SK-N-SH treated with all-trans-retinoic acid at 6 μM for 48 hours (cell line): ENCODE results near the gene MERTK.
"Not testable (repeated sequence)": the region's sequence is repeated elsewhere in the genome, so short reads cannot be mapped to it uniquely, and the experiment has no call there.

Experiments used
- ATAC-seq: fragments of 200-7000 bp; cut with Tn5 transposase; 3 replicates; pipeline ENCODE4 v1.9.1; 2020; ENCODE audit warnings: mild to moderate bottlenecking, moderate library complexity
- ARNTL ChIP-seq: fragments of 450-650 bp; formaldehyde crosslinking; IDR thresholded peaks from 2 replicates; pipeline ENCODE4 v1.5.0; 2020; ENCODE audit warnings: low read depth, mild to moderate bottlenecking, moderate library complexity, borderline replicate concordance
- BACH2 ChIP-seq: fragments of 250-450 bp; sonication (Bioruptor Pico); IDR thresholded peaks from 2 replicates; pipeline ENCODE4 v1.9.0; 2021; ENCODE audit warnings: mild to moderate bottlenecking, borderline replicate concordance
- CSDC2 ChIP-seq: fragments of 250-450 bp; sonication (Bioruptor Pico); IDR thresholded peaks from 2 replicates; pipeline ENCODE4 v1.5.0; 2020; ENCODE audit warnings: mild to moderate bottlenecking, moderate library complexity
- CSRNP3 ChIP-seq: fragments of 250-450 bp; sonication (Bioruptor Pico); IDR thresholded peaks from 2 replicates; pipeline ENCODE4 v1.5.1; 2021; ENCODE audit warnings: mild to moderate bottlenecking, moderate library complexity
- ISL1 ChIP-seq: fragments of 250-450 bp; sonication (Bioruptor Pico); IDR thresholded peaks from 2 replicates; pipeline ENCODE4 v2.1.2; 2022; ENCODE audit warnings: mild to moderate bottlenecking, moderate library complexity
- OSR1 ChIP-seq: fragments of 250-450 bp; sonication (Bioruptor Pico); IDR thresholded peaks from 2 replicates; pipeline ENCODE4 v1.8.0; 2022; ENCODE audit warnings: moderate library complexity, mild to moderate bottlenecking, inconsistent platforms
- PATZ1 ChIP-seq: fragments of 250-450 bp; sonication (Bioruptor Pico); IDR thresholded peaks from 2 replicates; pipeline ENCODE4 v1.8.0; 2020; ENCODE audit warnings: mild to moderate bottlenecking, moderate library complexity, borderline replicate concordance
- POU6F1 ChIP-seq: fragments of 250-450 bp; sonication (Bioruptor Pico); IDR thresholded peaks from 2 replicates; pipeline ENCODE4 v1.8.0; 2021; ENCODE audit warnings: low read depth, mild to moderate bottlenecking, moderate library complexity, borderline replicate concordance
- PPARA ChIP-seq: fragments of 250-450 bp; sonication (Bioruptor Pico); IDR thresholded peaks from 2 replicates; pipeline ENCODE4 v1.5.0; 2020; ENCODE audit warnings: mild to moderate bottlenecking, borderline replicate concordance
- RARB ChIP-seq: fragments of 250-450 bp; sonication (Bioruptor Pico); IDR thresholded peaks from 2 replicates; pipeline ENCODE4 v1.8.0; 2021; ENCODE audit warnings: mild to moderate bottlenecking, moderate library complexity
- SNAI2 ChIP-seq: fragments of 250-450 bp; sonication (Bioruptor Pico); IDR thresholded peaks from 2 replicates; pipeline ENCODE4 v1.5.0; 2020; ENCODE audit warnings: mild to moderate bottlenecking, moderate library complexity
- TCF4 ChIP-seq: fragments of 250-450 bp; sonication (Bioruptor Pico); IDR thresholded peaks from 2 replicates; pipeline ENCODE4 v1.8.0; 2021; ENCODE audit warnings: mild to moderate bottlenecking, moderate library complexity, borderline replicate concordance
- TSHZ2 ChIP-seq: fragments of 250-450 bp; sonication (Bioruptor Pico); IDR thresholded peaks from 2 replicates; pipeline ENCODE4 v1.5.0; 2020; ENCODE audit warnings: mild to moderate bottlenecking, moderate library complexity
- ZC3H10 ChIP-seq: fragments of 250-450 bp; sonication (Bioruptor Pico); IDR thresholded peaks from 2 replicates; pipeline ENCODE4 v1.5.1; 2021; ENCODE audit warnings: mild to moderate bottlenecking, moderate library complexity
- ZFP3 ChIP-seq: fragments of 250-450 bp; sonication (Bioruptor Pico); IDR thresholded peaks from 2 replicates; pipeline ENCODE4 v1.5.0; 2020; ENCODE audit warnings: mild to moderate bottlenecking, moderate library complexity
- ZFP30 ChIP-seq: fragments of 450-650 bp; formaldehyde crosslinking; IDR thresholded peaks from 2 replicates; pipeline ENCODE4 v1.5.0; 2022; ENCODE audit warnings: mild to moderate bottlenecking, moderate library complexity
- ZNF565 ChIP-seq: fragments of 450-650 bp; formaldehyde crosslinking; conservative IDR thresholded peaks from 2 replicates; pipeline ENCODE4 v1.5.0; 2020; ENCODE audit warnings: low read depth, mild to moderate bottlenecking, moderate library complexity
- ZNF70 ChIP-seq: fragments of 450-650 bp; formaldehyde crosslinking; IDR thresholded peaks from 2 replicates; pipeline ENCODE4 v1.5.0; 2020; ENCODE audit warnings: mild to moderate bottlenecking, moderate library complexity
- ZNF8 ChIP-seq: fragments of 450-650 bp; formaldehyde crosslinking; IDR thresholded peaks from 2 replicates; pipeline ENCODE4 v1.5.0; 2020; ENCODE audit warnings: mild to moderate bottlenecking, moderate library complexity

The MERTK gene

GRCh38 chr2:111958901-111959300 is 60.5 kb downstream of the MERTK start:
- TF ChIP-seq TCF4 (no peak), POU6F1 (CRISPR knock-in tag) (no peak), TSHZ2 (no peak), CSDC2 (CRISPR knock-in tag) (no peak), ZFP3 (CRISPR knock-in tag) (no peak), PATZ1 (no peak), RARB (CRISPR knock-in tag) (no peak), SNAI2 (no peak), ZNF565 (CRISPR knock-in tag) (no peak), BACH2 (CRISPR knock-in tag) (no peak), ZFP30 (CRISPR knock-in tag) (no peak), OSR1 (no peak)
- ATAC-seq, result no peak

GRCh38 chr2:111961663-111962062 is 63.3 kb downstream of the MERTK start:
- no peak for ATAC-seq
- no peak for TF ChIP-seq ISL1 (CRISPR knock-in tag)

- ATAC-seq, result not testable (repeated sequence)
Observed at GRCh38 chr2:111963086-111963485, 64.7 kb downstream of the MERTK start.

- not testable (repeated sequence) for ATAC-seq
Observed at GRCh38 chr2:111963508-111963907, 65.1 kb downstream of the MERTK start.

- TF ChIP-seq ZC3H10 (CRISPR knock-in tag), result no peak
- no peak for TF ChIP-seq OSR1
- TF ChIP-seq TSHZ2, result no peak
- TF ChIP-seq PPARA (CRISPR knock-in tag), result no peak
- TF ChIP-seq PATZ1, result no peak
- no peak for TF ChIP-seq ZNF8 (CRISPR knock-in tag)
- no peak for TF ChIP-seq ZNF70 (CRISPR knock-in tag)
- TF ChIP-seq ARNTL (CRISPR knock-in tag), result no peak
- TF ChIP-seq RARB (CRISPR knock-in tag), result no peak
- TF ChIP-seq POU6F1 (CRISPR knock-in tag), result no peak
- TF ChIP-seq ZNF565 (CRISPR knock-in tag), result no peak
- TF ChIP-seq CSRNP3 (CRISPR knock-in tag), result no peak
- no peak for ATAC-seq
Observed at GRCh38 chr2:111965062-111965461, 66.7 kb downstream of the MERTK start.
